Breast epithelium (tissue), 3 donors: ENCODE data around the gene IL18RAP.

Experiments used
- CTCF ChIP-seq, 3 donors: fragments of 450-650 bp; IDR thresholded peaks; one replicate each; pipeline ENCODE4 v1.5.1; 2016 to 2017; ENCODE audit warnings: antibody characterized with exemption in 3 of 3, mild to moderate bottlenecking in 3 of 3, moderate library complexity in 3 of 3
- POLR2A ChIP-seq: fragments of 450-650 bp; IDR thresholded peaks from one replicate; pipeline ENCODE4 v1.6.1; 2016; ENCODE audit warnings: antibody characterized with exemption, mild to moderate bottlenecking, moderate library complexity
- POLR2AphosphoS5 ChIP-seq, 3 donors: sonication (generic); formaldehyde crosslinking; IDR thresholded peaks; one replicate each; pipeline ENCODE4 v1.6.1; 2017; ENCODE audit warnings: antibody characterized with exemption in 3 of 3

GRCh38 chr2:102451968-102452367 lies 29.0 kb downstream of the IL18RAP start:
- TF ChIP-seq POLR2AphosphoS5 (IDR thresholded peaks at IDR 0.05) (no peak), CTCF (IDR thresholded peaks at IDR 0.05) (no peak), POLR2A (no peak)
